Muscle of back (tissue), 11 donors: Measurements from ENCODE around the gene ENOX1. TPM values are rescaled to one million over a fixed set of nuclear protein-coding genes. Genes with fewer than 3 reads are reported as not detected.
"Not testable (repeated sequence)": the region's sequence is repeated elsewhere in the genome, so short reads cannot be mapped to it uniquely, and the experiment has no call there.

ENCODE experiments used
- DNase-seq, 3 donors: peaks; one replicate each; pipeline versions ENCODE4 v3.0.0 to v3.0.0-alpha.2; 2013
- polyA plus RNA-seq, 10 donors: library from polyadenylated mRNA; unstranded; fragments of 120-200 nt; gene quantifications; one replicate each; pipeline ENCODE4 v1.2.1, GENCODE V29; 2013; ENCODE audit not compliant: insufficient read length in 10 of 10

ENOX1 gene
- polyA plus RNA-seq, 10 donors, result 9.1 to 12.6 (median 11.4) TPM

- DNase-seq, result peak; percentile 47 to 78 (median 57)
Observed at GRCh38 chr13:43432958-43433357, 353.8 kb downstream of the ENOX1 start.

GRCh38 chr13:43431841-43432240, 354.9 kb downstream of the ENOX1 start:
- DNase-seq, result no peak

GRCh38 chr13:43431290-43431716, 355.5 kb downstream of the ENOX1 start:
- DNase-seq, result no peak

GRCh38 chr13:43428545-43429296, 358.1 kb downstream of the ENOX1 start:
- DNase-seq, result no peak

- DNase-seq, result no peak
Observed at GRCh38 chr13:43426355-43426754, 360.4 kb downstream of the ENOX1 start.

GRCh38 chr13:43425234-43425633, 361.5 kb downstream of the ENOX1 start:
- DNase-seq, result no peak

- no peak for DNase-seq
Observed at GRCh38 chr13:43424412-43424811, 362.4 kb downstream of the ENOX1 start.

- DNase-seq, result peak; percentile 7 to 71 (median 56)
Observed at GRCh38 chr13:43422116-43422515, 364.7 kb downstream of the ENOX1 start.

GRCh38 chr13:43416842-43417241, 369.9 kb downstream of the ENOX1 start:
- DNase-seq, result not testable (repeated sequence)

- not testable (repeated sequence) for DNase-seq
Observed at GRCh38 chr13:43416408-43416807, 370.4 kb downstream of the ENOX1 start.

- DNase-seq, result not testable (repeated sequence)
Observed at GRCh38 chr13:43415903-43416391, 370.8 kb downstream of the ENOX1 start.

- DNase-seq, result no peak
Observed at GRCh38 chr13:43414111-43414510, 372.7 kb downstream of the ENOX1 start.

GRCh38 chr13:43411741-43412140, 375.0 kb downstream of the ENOX1 start:
- DNase-seq, result peak in 1 of 3 donors; percentile 24

- DNase-seq, result no peak
Observed at GRCh38 chr13:43411211-43411610, 375.6 kb downstream of the ENOX1 start.

GRCh38 chr13:43408274-43408673, 378.5 kb downstream of the ENOX1 start:
- no peak for DNase-seq

- DNase-seq, result no peak
Observed at GRCh38 chr13:43407023-43407581, 379.7 kb downstream of the ENOX1 start.

GRCh38 chr13:43405457-43405856, 381.3 kb downstream of the ENOX1 start:
- peak in 1 of 3 donors; percentile 54 for DNase-seq

GRCh38 chr13:43402380-43402779, 384.4 kb downstream of the ENOX1 start:
- no peak for DNase-seq

GRCh38 chr13:43401361-43401760, 385.4 kb downstream of the ENOX1 start:
- DNase-seq, result no peak

GRCh38 chr13:43397111-43397510, 389.7 kb downstream of the ENOX1 start:
- DNase-seq, result peak in 1 of 3 donors; percentile 74

GRCh38 chr13:43391036-43391435, 395.7 kb downstream of the ENOX1 start:
- no peak for DNase-seq

- DNase-seq, result no peak
Observed at GRCh38 chr13:43390619-43391018, 396.2 kb downstream of the ENOX1 start.

GRCh38 chr13:43389983-43390382, 396.8 kb downstream of the ENOX1 start:
- no peak for DNase-seq
